Right lobe of liver (tissue), 4 donors: ENCODE data around the gene SUPT4H1.

Experiments
- POLR2A ChIP-seq: fragments of 450-650 bp; IDR thresholded peaks from one replicate; pipeline ENCODE4 v1.6.1; 2017; ENCODE audit warnings: antibody characterized with exemption, mild to moderate bottlenecking
- TF ChIP-seq, protein P1 (sequence below), 4 donors: fragments of 200-600 bp in 3 of 4; fragments of 450-650 bp in 1 of 4; IDR thresholded peaks; one replicate each; pipeline versions ENCODE4 v1.5.1 to v1.8.0; 2016 to 2022; ENCODE audit warnings: antibody characterized with exemption in 4 of 4, mild to moderate bottlenecking in 2 of 4
- donor health status: DM: no; HTN: no; CAD: no.
- donor health status: DM: no; HTN: no; CAD: no.
- donor health status: DM: no; HTN: yes; CAD: no.

DNA sequence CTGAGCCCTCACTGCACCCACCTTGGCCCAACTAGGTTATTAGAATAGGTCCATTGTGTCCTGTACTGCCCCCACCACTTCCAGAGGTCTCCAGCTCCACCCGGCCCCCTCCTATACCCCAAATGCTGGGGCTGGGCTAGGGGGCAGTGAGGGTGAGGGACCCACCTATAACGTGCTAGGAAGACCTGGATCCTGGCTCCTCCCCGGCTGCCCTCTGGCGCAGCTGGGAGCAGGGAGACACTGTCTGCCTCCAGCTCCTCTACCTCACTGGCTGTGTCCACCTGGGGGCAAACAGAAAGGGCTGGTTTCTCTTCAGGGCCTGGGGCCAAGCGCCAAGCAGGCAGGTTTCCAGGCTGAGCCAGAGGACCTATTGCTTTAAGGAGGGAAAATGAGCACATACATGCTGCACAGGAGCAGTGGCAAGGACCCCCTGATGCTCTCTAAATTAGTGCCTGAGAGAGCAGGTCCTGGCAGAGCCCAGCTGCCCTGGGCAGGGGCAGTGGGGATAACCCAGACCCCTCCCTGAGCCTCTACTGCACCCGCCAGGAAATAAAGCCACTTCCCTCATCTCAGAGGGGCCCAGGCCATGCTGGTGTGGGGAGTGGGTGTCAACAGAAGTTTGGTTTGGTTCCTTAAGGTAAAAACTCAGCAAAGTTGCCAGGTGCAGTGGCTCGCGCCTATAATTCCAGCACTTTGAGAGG is 35.6 kb downstream of the SUPT4H1 start:
- TF ChIP-seq, protein P1, sequence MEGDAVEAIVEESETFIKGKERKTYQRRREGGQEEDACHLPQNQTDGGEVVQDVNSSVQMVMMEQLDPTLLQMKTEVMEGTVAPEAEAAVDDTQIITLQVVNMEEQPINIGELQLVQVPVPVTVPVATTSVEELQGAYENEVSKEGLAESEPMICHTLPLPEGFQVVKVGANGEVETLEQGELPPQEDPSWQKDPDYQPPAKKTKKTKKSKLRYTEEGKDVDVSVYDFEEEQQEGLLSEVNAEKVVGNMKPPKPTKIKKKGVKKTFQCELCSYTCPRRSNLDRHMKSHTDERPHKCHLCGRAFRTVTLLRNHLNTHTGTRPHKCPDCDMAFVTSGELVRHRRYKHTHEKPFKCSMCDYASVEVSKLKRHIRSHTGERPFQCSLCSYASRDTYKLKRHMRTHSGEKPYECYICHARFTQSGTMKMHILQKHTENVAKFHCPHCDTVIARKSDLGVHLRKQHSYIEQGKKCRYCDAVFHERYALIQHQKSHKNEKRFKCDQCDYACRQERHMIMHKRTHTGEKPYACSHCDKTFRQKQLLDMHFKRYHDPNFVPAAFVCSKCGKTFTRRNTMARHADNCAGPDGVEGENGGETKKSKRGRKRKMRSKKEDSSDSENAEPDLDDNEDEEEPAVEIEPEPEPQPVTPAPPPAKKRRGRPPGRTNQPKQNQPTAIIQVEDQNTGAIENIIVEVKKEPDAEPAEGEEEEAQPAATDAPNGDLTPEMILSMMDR (IDR thresholded peaks at IDR 0.05): no peak
- TF ChIP-seq POLR2A: no peak
